Uterus (tissue), 4 donors: ENCODE data around the gene CDC25A. TPM values are rescaled to one million over a fixed set of nuclear protein-coding genes. Genes with fewer than 3 reads are reported as not detected.
A peak's percentile ranks its signal among the peaks of the same experiment; 100 is the strongest.

Source experiments
- DNase-seq, 2 donors: peaks; one replicate each; pipeline ENCODE4 v3.0.0-alpha.2; 2019 to 2020
- H3K27ac ChIP-seq, 2 donors: fragments of 200-600 bp; sonication (generic); 1 replicate in 1 of 2; 2 replicates in 1 of 2; pipeline ENCODE4 v1.5.1; 2016 to 2018
- H3K27me3 ChIP-seq, 2 donors: fragments of 200-600 bp; sonication (generic); one replicate each; pipeline ENCODE4 v1.5.1; 2018 to 2019; ENCODE audit warnings: control low read depth in 1 of 2
- H3K36me3 ChIP-seq, 2 donors: fragments of 200-600 bp; sonication (generic); one replicate each; pipeline ENCODE4 v1.5.1; 2019; ENCODE audit warnings: control low read depth in 1 of 2
- H3K4me1 ChIP-seq, 2 donors: fragments of 200-600 bp; sonication (generic); one replicate each; pipeline ENCODE4 v1.5.1; 2018 to 2019; ENCODE audit warnings: control low read depth in 1 of 2
- H3K4me3 ChIP-seq, 2 donors: fragments of 200-600 bp; sonication (generic); 1 replicate in 1 of 2; 2 replicates in 1 of 2; pipeline ENCODE4 v1.5.1; 2018 to 2019; ENCODE audit warnings: mild to moderate bottlenecking in 1 of 2
- H3K9me3 ChIP-seq, 2 donors: fragments of 200-600 bp; sonication (generic); one replicate each; pipeline ENCODE4 v1.5.1; 2019; ENCODE audit warnings: control low read depth in 1 of 2
- POLR2A ChIP-seq, 2 donors: fragments of 450-650 bp; IDR thresholded peaks; one replicate each; pipeline ENCODE4 v1.6.1; 2016; ENCODE audit warnings: antibody characterized with exemption in 2 of 2, mild to moderate bottlenecking in 1 of 2, moderate library complexity in 1 of 2
- intact Hi-C: fragments of 100-400 bp; cut with DNase I; formaldehyde crosslinking; loops from one replicate; pipeline ENCODE4 v1.15.1; 2023; ENCODE audit warnings: low total_unique reads
- total RNA-seq, 4 donors: library from RNA; depleted of rRNA in 3 of 4; stranded (reverse); fragments of >200 nt in 3 of 4; gene quantifications; one replicate each; pipeline versions ENCODE4 v1.1.0 to v1.2.4, GENCODE V29; 2014 to 2023
- TF ChIP-seq, protein P1 (sequence below), 4 experiments: fragments of 200-600 bp in 2 of 4; fragments of 450-650 bp in 2 of 4; sonication (generic) in 2 of 4; IDR thresholded peaks; one replicate each; pipeline ENCODE4 v1.5.1; 2016 to 2019; ENCODE audit warnings: antibody characterized with exemption in 4 of 4, mild to moderate bottlenecking in 2 of 4, moderate library complexity in 1 of 4
- donor health status: DM: yes; HTN: yes; CAD: no.

Gene CDC25A
- 10 to 100 TPM in 1 of 4 donors, under 1 TPM in 1, not detected in 2; 0.67 to 10.5 TPM for total RNA-seq

DNA sequence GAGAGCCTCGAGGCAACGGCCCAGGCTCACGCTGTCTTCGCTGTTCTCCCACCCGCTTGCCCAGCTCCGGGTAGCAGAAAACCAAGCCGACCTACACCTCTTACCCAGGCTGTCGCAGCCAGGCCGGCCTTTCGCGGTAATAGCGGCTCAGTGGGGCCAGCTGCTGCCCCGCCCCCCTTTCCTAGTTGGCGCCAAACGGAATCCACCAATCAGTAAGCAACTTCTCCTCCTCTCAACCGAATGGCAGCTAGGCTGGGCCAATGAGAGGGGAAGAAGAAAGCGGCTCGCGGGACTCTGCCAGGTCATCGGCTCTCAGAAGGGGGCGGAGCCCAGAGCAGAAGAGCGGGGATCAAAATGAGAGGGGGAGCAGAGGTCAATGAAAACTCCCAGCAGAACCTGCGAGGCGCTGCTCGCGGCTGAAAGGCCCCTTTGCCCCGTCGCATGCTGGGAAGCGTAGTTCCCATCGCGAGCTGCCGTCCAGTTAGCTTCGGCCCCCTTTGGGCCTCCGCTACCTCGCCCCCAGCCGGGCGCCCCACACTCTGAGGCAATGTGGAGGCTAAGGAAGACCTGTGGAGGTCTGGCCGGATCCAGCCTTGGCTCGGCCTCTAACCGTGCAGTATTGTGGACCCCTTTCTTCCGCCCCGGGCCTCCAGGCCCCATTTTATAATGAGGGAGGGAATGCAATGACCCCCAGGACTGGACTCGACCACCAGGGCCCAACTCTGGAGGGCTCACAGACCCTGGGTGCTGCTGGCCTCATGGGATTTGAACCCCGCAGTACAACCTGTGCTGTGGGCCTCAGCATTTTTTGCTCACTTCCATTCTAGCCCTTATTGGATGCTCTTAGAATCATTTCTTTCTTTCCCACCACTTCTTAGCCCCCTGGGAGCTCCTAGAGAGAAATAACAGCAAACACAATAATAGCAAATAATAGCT, at the start of gene CDC25A:
CDC25A (minus strand) TSS at position 152 of the 936 bp plus-strand sequence. CDS start 470 bp downstream, outside the sequence.
- intact Hi-C loops: no loop called here
- H3K27me3 ChIP-seq: no peaks in the 10 kb centered on the region
- H3K27ac ChIP-seq: peak within 1 kb of the TSS; percentile 65 to 73
- DNase-seq: peak; percentile 96 to 97
- no peak for TF ChIP-seq POLR2A (IDR thresholded peaks at IDR 0.05)
- TF ChIP-seq, protein P1, sequence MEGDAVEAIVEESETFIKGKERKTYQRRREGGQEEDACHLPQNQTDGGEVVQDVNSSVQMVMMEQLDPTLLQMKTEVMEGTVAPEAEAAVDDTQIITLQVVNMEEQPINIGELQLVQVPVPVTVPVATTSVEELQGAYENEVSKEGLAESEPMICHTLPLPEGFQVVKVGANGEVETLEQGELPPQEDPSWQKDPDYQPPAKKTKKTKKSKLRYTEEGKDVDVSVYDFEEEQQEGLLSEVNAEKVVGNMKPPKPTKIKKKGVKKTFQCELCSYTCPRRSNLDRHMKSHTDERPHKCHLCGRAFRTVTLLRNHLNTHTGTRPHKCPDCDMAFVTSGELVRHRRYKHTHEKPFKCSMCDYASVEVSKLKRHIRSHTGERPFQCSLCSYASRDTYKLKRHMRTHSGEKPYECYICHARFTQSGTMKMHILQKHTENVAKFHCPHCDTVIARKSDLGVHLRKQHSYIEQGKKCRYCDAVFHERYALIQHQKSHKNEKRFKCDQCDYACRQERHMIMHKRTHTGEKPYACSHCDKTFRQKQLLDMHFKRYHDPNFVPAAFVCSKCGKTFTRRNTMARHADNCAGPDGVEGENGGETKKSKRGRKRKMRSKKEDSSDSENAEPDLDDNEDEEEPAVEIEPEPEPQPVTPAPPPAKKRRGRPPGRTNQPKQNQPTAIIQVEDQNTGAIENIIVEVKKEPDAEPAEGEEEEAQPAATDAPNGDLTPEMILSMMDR (IDR thresholded peaks at IDR 0.05): peak in 2 of 4 experiments; percentile 6 to 13
- H3K9me3 ChIP-seq: no peaks in the 10 kb centered on the region
- peak within 1 kb of the TSS; percentile 59 to 61 for H3K4me3 ChIP-seq
- peaks cover 0 to 5% of the 10 kb centered on the region in 2 donors for H3K4me1 ChIP-seq
- H3K36me3 ChIP-seq: no peaks in the 10 kb centered on the region

DNA sequence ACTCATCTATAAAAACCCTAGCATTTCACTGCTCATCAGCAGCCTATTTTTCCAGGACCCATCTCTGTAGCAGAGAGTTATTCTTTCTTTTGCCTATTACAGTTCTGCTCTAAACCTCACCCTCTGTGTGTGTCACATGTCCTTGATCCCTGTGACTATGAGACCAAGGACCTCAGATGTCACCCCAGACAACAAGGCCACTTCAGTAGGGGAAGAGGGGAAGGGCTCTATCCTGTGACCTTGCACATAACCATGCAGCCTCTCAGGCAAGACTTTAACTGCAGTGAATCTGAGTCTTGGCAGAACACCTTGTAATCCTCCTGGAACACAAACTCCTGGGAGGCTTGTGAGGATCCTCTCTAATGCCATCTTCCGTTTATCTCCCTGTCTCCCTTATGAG, 48.3 kb upstream of the CDC25A start:
- intact Hi-C loops: no loop called here
- H3K4me1 ChIP-seq: no peaks in the 10 kb centered on the region
- no peaks in the 10 kb centered on the region for H3K9me3 ChIP-seq
- H3K4me3 ChIP-seq: no peak overlapping the region
- TF ChIP-seq, protein P1 (IDR thresholded peaks at IDR 0.05): no peak
- no peak for TF ChIP-seq POLR2A (IDR thresholded peaks at IDR 0.05)
- no peak overlapping the region for H3K27ac ChIP-seq
- H3K36me3 ChIP-seq: no peaks in the 10 kb centered on the region
- no peaks in the 10 kb centered on the region for H3K27me3 ChIP-seq
- DNase-seq: no peak

- Histone ChIP-seq H3K27ac (no peak overlapping the region), H3K4me1 (no peaks in the 10 kb centered on the region), H3K27me3 (no peaks in the 10 kb centered on the region), H3K9me3 (no peaks in the 10 kb centered on the region), H3K4me3 (no peak overlapping the region), H3K36me3 (no peaks in the 10 kb centered on the region)
- no peak for DNase-seq
- intact Hi-C loops: no loop called here
- TF ChIP-seq, protein P1 (IDR thresholded peaks at IDR 0.05): no peak
- no peak for TF ChIP-seq POLR2A (IDR thresholded peaks at IDR 0.05)
Observed at GRCh38 chr3:48233542-48233941, 45.3 kb upstream of the CDC25A start.

DNA sequence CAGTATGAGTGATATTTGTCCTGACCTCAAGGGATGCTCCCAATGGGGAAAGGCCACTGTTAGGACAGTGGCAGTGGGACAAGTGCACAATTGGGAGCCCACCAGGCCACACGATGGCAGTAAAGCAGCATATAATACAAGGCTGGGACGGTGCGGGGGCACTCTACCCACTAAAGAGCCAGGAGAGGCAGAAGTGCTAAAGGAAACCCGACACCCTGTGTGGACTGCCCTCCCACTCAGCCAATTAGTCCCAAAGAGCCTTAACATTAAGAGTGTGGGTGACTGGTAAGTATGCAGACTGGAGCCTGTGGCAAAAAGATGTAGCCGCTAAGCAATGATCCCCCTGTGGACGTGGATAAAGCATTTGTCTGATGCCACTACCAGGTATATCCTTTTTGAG, 44.5 kb upstream of the CDC25A start:
- Histone ChIP-seq H3K9me3 (no peaks in the 10 kb centered on the region), H3K27ac (no peak overlapping the region), H3K27me3 (no peaks in the 10 kb centered on the region), H3K36me3 (no peaks in the 10 kb centered on the region), H3K4me3 (no peak overlapping the region), H3K4me1 (no peaks in the 10 kb centered on the region)
- TF ChIP-seq, protein P1 (IDR thresholded peaks at IDR 0.05): peak; percentile 14 to 59 (median 49)
- TF ChIP-seq POLR2A (IDR thresholded peaks at IDR 0.05): no peak
- intact Hi-C loops: no loop called here
- DNase-seq: peak; percentile 66 to 68

DNA sequence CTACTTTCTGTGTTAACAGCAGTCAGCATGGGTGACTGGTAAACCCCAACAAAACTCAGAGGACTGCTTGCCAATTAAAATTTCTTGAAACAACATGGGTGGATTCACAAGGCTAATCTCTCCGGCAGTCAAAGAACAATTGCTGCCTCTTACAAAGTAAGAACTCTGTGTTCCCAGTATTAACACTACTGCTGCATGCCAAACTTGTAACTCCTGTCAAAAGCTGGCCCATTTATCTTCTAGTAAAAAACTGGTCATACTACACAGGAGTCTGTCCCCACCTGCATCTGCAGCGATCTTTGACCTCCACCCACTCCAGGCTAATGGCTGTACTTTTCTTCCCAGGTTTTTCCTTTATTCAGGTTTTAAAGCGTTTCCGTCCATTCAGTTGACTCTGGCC, 44.0 kb upstream of the CDC25A start:
- H3K4me1 ChIP-seq: no peaks in the 10 kb centered on the region
- DNase-seq: no peak
- H3K27ac ChIP-seq: no peak overlapping the region
- no peak overlapping the region for H3K4me3 ChIP-seq
- intact Hi-C loops: no loop called here
- H3K27me3 ChIP-seq: no peaks in the 10 kb centered on the region
- no peak for TF ChIP-seq POLR2A (IDR thresholded peaks at IDR 0.05)
- TF ChIP-seq, protein P1 (IDR thresholded peaks at IDR 0.05): no peak
- no peaks in the 10 kb centered on the region for H3K9me3 ChIP-seq
- no peaks in the 10 kb centered on the region for H3K36me3 ChIP-seq
